Breast epithelium (tissue), 3 donors: ENCODE data around the gene SLC39A3.

Experiments
- POLR2A ChIP-seq: fragments of 450-650 bp; IDR thresholded peaks from one replicate; pipeline ENCODE4 v1.6.1; 2016; ENCODE audit warnings: antibody characterized with exemption, mild to moderate bottlenecking, moderate library complexity
- POLR2AphosphoS5 ChIP-seq, 3 donors: sonication (generic); formaldehyde crosslinking; IDR thresholded peaks; one replicate each; pipeline ENCODE4 v1.6.1; 2017; ENCODE audit warnings: antibody characterized with exemption in 3 of 3
- TF ChIP-seq, protein P1 (sequence below), 3 donors: fragments of 450-650 bp; IDR thresholded peaks; one replicate each; pipeline ENCODE4 v1.5.1; 2016 to 2017; ENCODE audit warnings: antibody characterized with exemption in 3 of 3, mild to moderate bottlenecking in 3 of 3, moderate library complexity in 3 of 3

DNA sequence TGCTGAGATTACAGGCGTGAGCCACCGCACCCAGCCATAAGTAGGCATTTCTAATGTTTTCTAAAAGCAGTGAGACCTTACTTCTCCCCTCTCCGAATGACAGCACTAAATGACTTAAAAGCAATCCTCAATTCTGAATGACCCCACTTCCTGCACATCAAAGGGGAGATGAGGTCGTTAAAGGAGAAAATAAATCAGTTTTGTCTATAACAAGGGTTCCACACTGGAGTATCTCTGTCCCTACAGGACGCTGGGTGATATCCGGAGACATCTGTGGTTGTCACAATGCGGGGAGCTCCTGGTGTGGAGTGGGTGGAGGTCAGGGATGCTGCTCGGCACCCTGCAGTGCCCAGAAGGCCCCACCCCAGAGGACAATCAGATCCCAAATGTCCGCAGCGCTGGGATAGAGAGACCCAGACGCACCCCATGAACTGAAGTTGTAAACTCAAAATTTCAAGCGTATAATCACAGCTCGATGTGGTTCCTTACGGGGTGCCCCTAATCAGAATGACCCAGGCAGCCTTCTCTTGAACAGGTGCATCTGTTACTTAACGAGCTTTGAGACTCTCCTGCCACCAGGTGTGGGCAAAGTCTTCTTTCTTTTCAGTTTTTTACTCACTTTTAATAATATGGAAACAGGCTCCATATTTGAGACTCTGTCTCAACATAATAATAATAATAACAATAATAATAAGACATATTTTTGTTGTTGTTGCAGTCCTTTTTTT lies 40.2 kb downstream of the SLC39A3 start:
- no peak for TF ChIP-seq POLR2AphosphoS5 (IDR thresholded peaks at IDR 0.05)
- no peak for TF ChIP-seq POLR2A
- TF ChIP-seq, protein P1, sequence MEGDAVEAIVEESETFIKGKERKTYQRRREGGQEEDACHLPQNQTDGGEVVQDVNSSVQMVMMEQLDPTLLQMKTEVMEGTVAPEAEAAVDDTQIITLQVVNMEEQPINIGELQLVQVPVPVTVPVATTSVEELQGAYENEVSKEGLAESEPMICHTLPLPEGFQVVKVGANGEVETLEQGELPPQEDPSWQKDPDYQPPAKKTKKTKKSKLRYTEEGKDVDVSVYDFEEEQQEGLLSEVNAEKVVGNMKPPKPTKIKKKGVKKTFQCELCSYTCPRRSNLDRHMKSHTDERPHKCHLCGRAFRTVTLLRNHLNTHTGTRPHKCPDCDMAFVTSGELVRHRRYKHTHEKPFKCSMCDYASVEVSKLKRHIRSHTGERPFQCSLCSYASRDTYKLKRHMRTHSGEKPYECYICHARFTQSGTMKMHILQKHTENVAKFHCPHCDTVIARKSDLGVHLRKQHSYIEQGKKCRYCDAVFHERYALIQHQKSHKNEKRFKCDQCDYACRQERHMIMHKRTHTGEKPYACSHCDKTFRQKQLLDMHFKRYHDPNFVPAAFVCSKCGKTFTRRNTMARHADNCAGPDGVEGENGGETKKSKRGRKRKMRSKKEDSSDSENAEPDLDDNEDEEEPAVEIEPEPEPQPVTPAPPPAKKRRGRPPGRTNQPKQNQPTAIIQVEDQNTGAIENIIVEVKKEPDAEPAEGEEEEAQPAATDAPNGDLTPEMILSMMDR (IDR thresholded peaks at IDR 0.05), result no peak
